WTC11 (cell line): ENCODE data around the gene PTPRS.
"Not testable (repeated sequence)": the region's sequence is repeated elsewhere in the genome, so short reads cannot be mapped to it uniquely, and the experiment has no call there.

ENCODE experiments used
- ATF1 ChIP-seq: sonication (generic); formaldehyde crosslinking; IDR thresholded peaks from 2 replicates; pipeline ENCODE4 v1.8.1; 2023; ENCODE audit warnings: mild to moderate bottlenecking, moderate library complexity, missing genetic modification reagents
- NR3C1 ChIP-seq: sonication (generic); formaldehyde crosslinking; conservative IDR thresholded peaks from 2 replicates; pipeline ENCODE4 v1.8.1; 2023; ENCODE audit warnings: low read depth, mild to moderate bottlenecking, missing genetic modification reagents
- SMAD4 ChIP-seq: sonication (generic); formaldehyde crosslinking; IDR thresholded peaks from 2 replicates; pipeline ENCODE4 v1.8.0; 2022; ENCODE audit warnings: mild to moderate bottlenecking, missing genetic modification reagents
- ZNF121 ChIP-seq: sonication (generic); formaldehyde crosslinking; IDR thresholded peaks from 2 replicates; pipeline ENCODE4 v1.8.0; 2023; ENCODE audit warnings: missing genetic modification reagents
- ZNF281 ChIP-seq: sonication (generic); formaldehyde crosslinking; IDR thresholded peaks from 2 replicates; pipeline ENCODE4 v1.8.0; 2023; ENCODE audit warnings: mild to moderate bottlenecking, missing genetic modification reagents
- ZNF396 ChIP-seq: fragments of 250-450 bp; sonication (Bioruptor Pico); IDR thresholded peaks from 2 replicates; pipeline ENCODE4 v1.8.0; 2021; ENCODE audit warnings: mild to moderate bottlenecking, moderate library complexity, borderline replicate concordance
- ZNF423 ChIP-seq: fragments of 250-450 bp; sonication (Bioruptor Pico); IDR thresholded peaks from 2 replicates; pipeline ENCODE4 v2.1.2; 2022; ENCODE audit warnings: mild to moderate bottlenecking, moderate library complexity
- TF ChIP-seq, protein P1 (sequence below): fragments of 200-600 bp; IDR thresholded peaks from 2 replicates; pipeline ENCODE4 v1.8.0; 2022; ENCODE audit warnings: antibody characterized with exemption
- TF ChIP-seq, protein P2 (sequence below): sonication (generic); formaldehyde crosslinking; IDR thresholded peaks from 2 replicates; pipeline ENCODE4 v1.8.1; 2023; ENCODE audit warnings: mild to moderate bottlenecking, missing genetic modification reagents, moderate library complexity

- TF ChIP-seq, protein P1, sequence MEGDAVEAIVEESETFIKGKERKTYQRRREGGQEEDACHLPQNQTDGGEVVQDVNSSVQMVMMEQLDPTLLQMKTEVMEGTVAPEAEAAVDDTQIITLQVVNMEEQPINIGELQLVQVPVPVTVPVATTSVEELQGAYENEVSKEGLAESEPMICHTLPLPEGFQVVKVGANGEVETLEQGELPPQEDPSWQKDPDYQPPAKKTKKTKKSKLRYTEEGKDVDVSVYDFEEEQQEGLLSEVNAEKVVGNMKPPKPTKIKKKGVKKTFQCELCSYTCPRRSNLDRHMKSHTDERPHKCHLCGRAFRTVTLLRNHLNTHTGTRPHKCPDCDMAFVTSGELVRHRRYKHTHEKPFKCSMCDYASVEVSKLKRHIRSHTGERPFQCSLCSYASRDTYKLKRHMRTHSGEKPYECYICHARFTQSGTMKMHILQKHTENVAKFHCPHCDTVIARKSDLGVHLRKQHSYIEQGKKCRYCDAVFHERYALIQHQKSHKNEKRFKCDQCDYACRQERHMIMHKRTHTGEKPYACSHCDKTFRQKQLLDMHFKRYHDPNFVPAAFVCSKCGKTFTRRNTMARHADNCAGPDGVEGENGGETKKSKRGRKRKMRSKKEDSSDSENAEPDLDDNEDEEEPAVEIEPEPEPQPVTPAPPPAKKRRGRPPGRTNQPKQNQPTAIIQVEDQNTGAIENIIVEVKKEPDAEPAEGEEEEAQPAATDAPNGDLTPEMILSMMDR, result not testable (repeated sequence)
- not testable (repeated sequence) for TF ChIP-seq ZNF423; ZNF281; ZNF396 (CRISPR knock-in tag); ZNF121 (CRISPR knock-in tag); NR3C1 (CRISPR knock-in tag); SMAD4 (CRISPR knock-in tag); ATF1
- TF ChIP-seq, protein P2, sequence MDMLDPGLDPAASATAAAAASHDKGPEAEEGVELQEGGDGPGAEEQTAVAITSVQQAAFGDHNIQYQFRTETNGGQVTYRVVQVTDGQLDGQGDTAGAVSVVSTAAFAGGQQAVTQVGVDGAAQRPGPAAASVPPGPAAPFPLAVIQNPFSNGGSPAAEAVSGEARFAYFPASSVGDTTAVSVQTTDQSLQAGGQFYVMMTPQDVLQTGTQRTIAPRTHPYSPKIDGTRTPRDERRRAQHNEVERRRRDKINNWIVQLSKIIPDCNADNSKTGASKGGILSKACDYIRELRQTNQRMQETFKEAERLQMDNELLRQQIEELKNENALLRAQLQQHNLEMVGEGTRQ (CRISPR knock-in tag), result not testable (repeated sequence)
Measured at GRCh38 chr19:5361839-5362238, 21.2 kb upstream of the PTPRS start.
